Loucy (cell line): Measurements from ENCODE around the gene OR10K2.

ENCODE experiments used
- EZH2phosphoT487 ChIP-seq: fragments of 200-600 bp; IDR thresholded peaks from 2 replicates; pipeline ENCODE4 v1.6.1; 2018; ENCODE audit warnings: antibody characterized with exemption, mild to moderate bottlenecking, moderate library complexity, borderline replicate concordance
- TF ChIP-seq, protein P1 (sequence below): fragments of 200-600 bp; sonication (generic); conservative IDR thresholded peaks from 2 replicates; pipeline ENCODE4 v1.5.1; 2014; ENCODE audit warnings: mild to moderate bottlenecking, antibody characterized with exemption, low read length

- TF ChIP-seq, protein P1, sequence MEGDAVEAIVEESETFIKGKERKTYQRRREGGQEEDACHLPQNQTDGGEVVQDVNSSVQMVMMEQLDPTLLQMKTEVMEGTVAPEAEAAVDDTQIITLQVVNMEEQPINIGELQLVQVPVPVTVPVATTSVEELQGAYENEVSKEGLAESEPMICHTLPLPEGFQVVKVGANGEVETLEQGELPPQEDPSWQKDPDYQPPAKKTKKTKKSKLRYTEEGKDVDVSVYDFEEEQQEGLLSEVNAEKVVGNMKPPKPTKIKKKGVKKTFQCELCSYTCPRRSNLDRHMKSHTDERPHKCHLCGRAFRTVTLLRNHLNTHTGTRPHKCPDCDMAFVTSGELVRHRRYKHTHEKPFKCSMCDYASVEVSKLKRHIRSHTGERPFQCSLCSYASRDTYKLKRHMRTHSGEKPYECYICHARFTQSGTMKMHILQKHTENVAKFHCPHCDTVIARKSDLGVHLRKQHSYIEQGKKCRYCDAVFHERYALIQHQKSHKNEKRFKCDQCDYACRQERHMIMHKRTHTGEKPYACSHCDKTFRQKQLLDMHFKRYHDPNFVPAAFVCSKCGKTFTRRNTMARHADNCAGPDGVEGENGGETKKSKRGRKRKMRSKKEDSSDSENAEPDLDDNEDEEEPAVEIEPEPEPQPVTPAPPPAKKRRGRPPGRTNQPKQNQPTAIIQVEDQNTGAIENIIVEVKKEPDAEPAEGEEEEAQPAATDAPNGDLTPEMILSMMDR, result no peak
- TF ChIP-seq EZH2phosphoT487, result no peak
Observed at GRCh38 chr1:158393476-158393875, 32.6 kb downstream of the OR10K2 start.
